Thyroid gland (tissue), 4 donors: Measurements from ENCODE around the gene KCNA5.

Source experiments
- POLR2A ChIP-seq, 2 donors: fragments of 450-650 bp; IDR thresholded peaks; one replicate each; pipeline ENCODE4 v1.6.1; 2017; ENCODE audit warnings: antibody characterized with exemption in 2 of 2, mild to moderate bottlenecking in 2 of 2, moderate library complexity in 1 of 2
- TF ChIP-seq, protein P1 (sequence below), 6 experiments: fragments of 200-600 bp in 3 of 6; fragments of 450-650 bp in 3 of 6; sonication (generic) in 3 of 6; IDR thresholded peaks; one replicate each; pipeline ENCODE4 v1.5.1; 2016 to 2019; ENCODE audit warnings: antibody characterized with exemption in 6 of 6, mild to moderate bottlenecking in 2 of 6, inconsistent platforms in 1 of 6, moderate library complexity in 1 of 6

DNA sequence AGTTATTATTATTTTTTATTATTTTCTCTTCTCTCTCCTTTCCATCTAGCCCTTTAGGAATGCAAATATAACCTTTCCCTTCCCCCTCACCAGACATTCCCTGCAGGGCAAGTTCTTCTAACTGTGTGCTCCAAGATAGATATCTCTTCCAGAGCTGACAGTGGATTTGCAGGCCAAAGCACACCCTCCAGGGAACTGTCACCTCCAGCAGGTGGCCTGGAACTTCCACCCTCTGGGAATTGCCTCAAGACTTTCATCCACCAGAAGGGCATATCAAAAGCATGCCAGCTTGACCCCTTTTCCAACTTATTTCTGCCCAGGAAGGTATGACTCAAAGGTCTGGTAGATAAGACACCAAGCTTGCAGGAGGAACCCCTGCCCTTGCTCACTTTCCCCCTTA, 13.6 kb upstream of the KCNA5 start:
- TF ChIP-seq, protein P1, sequence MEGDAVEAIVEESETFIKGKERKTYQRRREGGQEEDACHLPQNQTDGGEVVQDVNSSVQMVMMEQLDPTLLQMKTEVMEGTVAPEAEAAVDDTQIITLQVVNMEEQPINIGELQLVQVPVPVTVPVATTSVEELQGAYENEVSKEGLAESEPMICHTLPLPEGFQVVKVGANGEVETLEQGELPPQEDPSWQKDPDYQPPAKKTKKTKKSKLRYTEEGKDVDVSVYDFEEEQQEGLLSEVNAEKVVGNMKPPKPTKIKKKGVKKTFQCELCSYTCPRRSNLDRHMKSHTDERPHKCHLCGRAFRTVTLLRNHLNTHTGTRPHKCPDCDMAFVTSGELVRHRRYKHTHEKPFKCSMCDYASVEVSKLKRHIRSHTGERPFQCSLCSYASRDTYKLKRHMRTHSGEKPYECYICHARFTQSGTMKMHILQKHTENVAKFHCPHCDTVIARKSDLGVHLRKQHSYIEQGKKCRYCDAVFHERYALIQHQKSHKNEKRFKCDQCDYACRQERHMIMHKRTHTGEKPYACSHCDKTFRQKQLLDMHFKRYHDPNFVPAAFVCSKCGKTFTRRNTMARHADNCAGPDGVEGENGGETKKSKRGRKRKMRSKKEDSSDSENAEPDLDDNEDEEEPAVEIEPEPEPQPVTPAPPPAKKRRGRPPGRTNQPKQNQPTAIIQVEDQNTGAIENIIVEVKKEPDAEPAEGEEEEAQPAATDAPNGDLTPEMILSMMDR (IDR thresholded peaks at IDR 0.05): no peak
- no peak for TF ChIP-seq POLR2A (IDR thresholded peaks at IDR 0.05)
